Mesothelial cell of epicardium (in vitro differentiated cells): Measurements from ENCODE around the gene ZNF616. TPM values are rescaled to one million over a fixed set of nuclear protein-coding genes. Genes with fewer than 3 reads are reported as not detected.

Experiments used
- DNase-seq, 2 experiments: peaks; one replicate each; pipeline ENCODE4 v3.0.0; 2021; ENCODE audit warnings: low spot score in 2 of 2; ENCODE audit not compliant: unreplicated experiment in 2 of 2
- H3K27ac Mint-ChIP-seq: 2 replicates; pipeline ENCODE4 v1.8.0; 2021; ENCODE audit warnings: mixed read lengths
- H3K27me3 Mint-ChIP-seq: 2 replicates; pipeline ENCODE4 v1.8.0; 2021; ENCODE audit warnings: low read depth, mixed read lengths
- H3K36me3 Mint-ChIP-seq: 2 replicates; pipeline ENCODE4 v1.8.0; 2021; ENCODE audit warnings: mixed read lengths
- H3K4me1 Mint-ChIP-seq: 2 replicates; pipeline ENCODE4 v1.8.0; 2021; ENCODE audit warnings: mixed read lengths
- H3K4me3 Mint-ChIP-seq: 2 replicates; pipeline ENCODE4 v1.8.0; 2021; ENCODE audit warnings: mild to moderate bottlenecking, moderate library complexity, mixed read lengths
- H3K9me3 Mint-ChIP-seq: 2 replicates; pipeline ENCODE4 v1.8.0; 2021; ENCODE audit warnings: mixed read lengths
- total RNA-seq: library from RNA; stranded (reverse); gene quantifications from 3 replicates; pipeline ENCODE4 v1.2.1, GENCODE V29; 2021
- TF ChIP-seq, protein P1 (sequence below): fragments of 200-600 bp; sonication (generic); IDR thresholded peaks from one replicate; pipeline ENCODE4 v1.5.0; 2021; ENCODE audit warnings: antibody characterized with exemption; ENCODE audit not compliant: unreplicated experiment

Gene ZNF616
- 19.1 to 21.7 TPM (median 19.8 TPM) in 3 replicates for total RNA-seq

DNA sequence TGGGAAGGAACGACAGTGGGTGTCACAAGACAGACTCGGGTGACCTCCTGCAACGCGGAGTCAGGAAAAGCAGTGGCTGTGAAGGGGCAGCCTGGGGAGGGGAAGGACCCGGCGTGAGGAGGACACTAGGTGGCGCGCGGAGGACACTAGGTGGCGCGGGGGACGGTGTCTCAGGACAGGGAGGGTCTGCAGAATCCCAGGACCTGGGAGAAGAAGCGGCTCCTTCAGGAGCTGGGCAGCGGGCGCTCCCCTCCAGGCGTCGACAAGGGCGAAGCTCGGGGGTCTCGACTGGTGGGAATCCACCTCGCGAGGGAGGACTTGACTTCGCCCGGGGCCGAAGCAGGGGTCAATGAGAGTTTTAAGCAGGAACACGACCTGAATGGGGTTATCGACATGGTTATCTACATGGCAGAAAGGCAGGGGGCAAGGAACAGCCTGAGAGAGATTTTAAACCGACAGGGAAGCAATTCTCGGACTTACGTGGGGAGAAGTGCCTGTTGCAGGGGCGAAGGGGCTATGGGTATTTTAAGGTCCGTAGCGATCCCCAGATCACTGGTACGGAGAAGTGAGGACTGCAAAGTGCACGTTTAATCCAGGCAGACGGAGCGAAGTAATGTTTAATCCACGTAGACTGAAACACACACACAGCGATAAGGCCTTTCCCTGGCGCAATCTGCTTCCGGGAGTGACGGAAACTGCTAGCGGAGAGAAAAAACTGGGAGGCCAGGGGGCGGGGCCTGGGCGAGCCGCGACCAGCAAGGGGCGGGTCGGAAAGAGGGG lies at the start of gene ZNF616:
ZNF616 (minus strand) TSS at position 687 of the 780 bp plus-strand sequence. CDS start 9,426 bp downstream, outside the sequence.
- DNase-seq = peak; percentile 75 to 98
- H3K4me3 Mint-ChIP-seq = peak within 1 kb of the TSS; percentile 96

DNA sequence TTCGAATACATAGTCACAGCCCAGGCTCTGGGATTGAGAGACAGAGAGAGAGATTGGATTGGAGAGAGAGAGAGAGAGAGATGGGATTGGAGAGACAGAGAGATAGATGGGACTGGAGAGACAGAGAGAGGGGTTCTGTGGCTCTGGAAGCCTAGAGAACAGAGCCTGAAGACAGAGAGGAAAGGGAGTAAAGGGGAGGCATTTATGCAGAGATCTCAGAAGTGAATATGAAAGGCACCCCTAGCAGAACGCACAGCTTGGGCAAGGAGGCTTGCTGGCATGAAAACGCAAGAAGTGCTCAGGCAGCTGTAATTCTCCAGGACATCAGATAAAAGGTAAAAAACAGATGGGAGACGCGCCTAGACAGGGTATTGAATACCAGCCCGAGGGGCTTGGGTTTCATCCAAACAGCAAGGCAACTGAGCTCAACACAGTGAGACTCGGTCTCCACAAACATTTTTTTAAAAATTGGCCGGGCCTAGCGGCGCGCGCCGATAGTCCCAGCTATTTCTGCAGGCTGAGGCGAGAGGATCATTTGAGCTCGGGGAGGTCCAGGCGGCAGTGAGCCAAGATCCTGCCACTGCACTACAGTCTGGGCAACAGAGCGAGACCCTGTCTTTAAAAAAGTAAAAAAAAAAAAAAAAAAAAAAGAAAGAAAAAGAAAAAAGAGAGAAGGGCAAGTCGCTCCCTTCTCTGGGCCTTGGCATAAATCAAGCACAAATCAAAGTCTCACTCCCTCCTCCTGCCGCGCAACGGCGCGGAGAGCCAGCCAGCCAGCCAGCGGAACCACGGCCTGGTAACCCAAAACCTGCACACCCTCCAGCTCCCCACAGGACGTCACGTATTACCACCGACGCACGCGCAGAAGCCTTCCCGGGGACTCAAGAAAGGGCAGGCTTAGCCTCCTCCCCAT lies 49.3 kb upstream of the ZNF616 start:
- TF ChIP-seq, protein P1, sequence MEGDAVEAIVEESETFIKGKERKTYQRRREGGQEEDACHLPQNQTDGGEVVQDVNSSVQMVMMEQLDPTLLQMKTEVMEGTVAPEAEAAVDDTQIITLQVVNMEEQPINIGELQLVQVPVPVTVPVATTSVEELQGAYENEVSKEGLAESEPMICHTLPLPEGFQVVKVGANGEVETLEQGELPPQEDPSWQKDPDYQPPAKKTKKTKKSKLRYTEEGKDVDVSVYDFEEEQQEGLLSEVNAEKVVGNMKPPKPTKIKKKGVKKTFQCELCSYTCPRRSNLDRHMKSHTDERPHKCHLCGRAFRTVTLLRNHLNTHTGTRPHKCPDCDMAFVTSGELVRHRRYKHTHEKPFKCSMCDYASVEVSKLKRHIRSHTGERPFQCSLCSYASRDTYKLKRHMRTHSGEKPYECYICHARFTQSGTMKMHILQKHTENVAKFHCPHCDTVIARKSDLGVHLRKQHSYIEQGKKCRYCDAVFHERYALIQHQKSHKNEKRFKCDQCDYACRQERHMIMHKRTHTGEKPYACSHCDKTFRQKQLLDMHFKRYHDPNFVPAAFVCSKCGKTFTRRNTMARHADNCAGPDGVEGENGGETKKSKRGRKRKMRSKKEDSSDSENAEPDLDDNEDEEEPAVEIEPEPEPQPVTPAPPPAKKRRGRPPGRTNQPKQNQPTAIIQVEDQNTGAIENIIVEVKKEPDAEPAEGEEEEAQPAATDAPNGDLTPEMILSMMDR = no peak
- peak; percentile 95 for DNase-seq
- peak overlapping the region; percentile 100 for H3K27ac Mint-ChIP-seq
- no peaks in the 10 kb centered on the region for H3K9me3 Mint-ChIP-seq
- peaks cover 7% of the 10 kb centered on the region for H3K36me3 Mint-ChIP-seq
- H3K27me3 Mint-ChIP-seq = no peaks in the 10 kb centered on the region
- peak overlapping the region; percentile 99 for H3K4me3 Mint-ChIP-seq
- H3K4me1 Mint-ChIP-seq = peaks cover 27% of the 10 kb centered on the region

More for the DNA sequence above, at the start of gene ZNF616:
- Mint-ChIP-seq H3K27ac (peak within 1 kb of the TSS; percentile 99), H3K27me3 (no peaks in the 10 kb centered on the region), H3K4me1 (peaks cover 31% of the 10 kb centered on the region), H3K36me3 (peaks cover 38% of the 10 kb centered on the region), H3K9me3 (peaks cover 29% of the 10 kb centered on the region)
- TF ChIP-seq, protein P1 = peak; percentile 46

DNA sequence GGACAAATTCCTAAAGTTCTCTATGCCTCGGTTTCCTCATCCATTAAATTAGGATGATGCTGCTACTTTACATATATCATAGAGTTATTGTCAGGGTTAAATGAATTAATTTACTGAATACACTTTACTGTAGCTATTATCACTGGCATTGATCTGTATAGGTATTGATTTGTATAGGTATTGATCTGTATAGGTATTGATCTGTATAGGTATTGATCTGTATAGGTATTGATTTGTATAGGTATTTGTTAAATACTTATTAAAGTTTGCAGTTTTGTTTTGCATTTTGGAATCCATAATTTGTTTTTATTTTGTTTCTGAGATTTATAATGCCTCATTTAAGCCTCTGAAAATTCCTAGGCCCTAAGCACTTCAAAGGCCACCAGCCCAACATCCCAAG lies 47.7 kb upstream of the ZNF616 start:
- no peak for DNase-seq
- Mint-ChIP-seq H3K4me1 (peaks cover 20% of the 10 kb centered on the region), H3K27ac (no peak overlapping the region), H3K27me3 (no peaks in the 10 kb centered on the region), H3K4me3 (no peak overlapping the region), H3K9me3 (no peaks in the 10 kb centered on the region), H3K36me3 (peaks cover 2% of the 10 kb centered on the region)
- TF ChIP-seq, protein P1 = no peak

DNA sequence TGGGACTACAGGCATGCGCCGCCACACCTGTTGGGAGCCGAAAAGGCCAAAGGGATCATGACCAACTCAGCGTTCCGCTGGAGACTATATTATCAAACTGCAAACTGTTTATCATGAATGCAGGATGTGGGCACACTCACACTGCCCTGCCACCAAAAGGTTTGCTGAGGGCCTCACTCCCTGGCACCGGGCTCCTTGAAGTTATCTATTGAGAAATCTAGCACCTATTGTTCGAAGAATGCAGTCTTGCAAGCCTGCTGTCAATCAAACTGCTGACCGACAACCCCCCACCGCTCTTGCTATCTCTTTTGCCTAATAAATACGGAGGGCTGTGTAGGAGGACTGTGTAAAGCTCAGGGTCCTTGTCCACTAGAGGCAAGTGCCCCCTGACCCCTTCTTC lies 36.8 kb upstream of the ZNF616 start:
- H3K4me1 Mint-ChIP-seq = peaks cover 16% of the 10 kb centered on the region
- no peak overlapping the region for H3K27ac Mint-ChIP-seq
- peaks cover 3% of the 10 kb centered on the region for H3K9me3 Mint-ChIP-seq
- DNase-seq = no peak
- H3K4me3 Mint-ChIP-seq = no peak overlapping the region
- peaks cover 2% of the 10 kb centered on the region for H3K36me3 Mint-ChIP-seq
- TF ChIP-seq, protein P1 = no peak
- H3K27me3 Mint-ChIP-seq = no peaks in the 10 kb centered on the region

DNA sequence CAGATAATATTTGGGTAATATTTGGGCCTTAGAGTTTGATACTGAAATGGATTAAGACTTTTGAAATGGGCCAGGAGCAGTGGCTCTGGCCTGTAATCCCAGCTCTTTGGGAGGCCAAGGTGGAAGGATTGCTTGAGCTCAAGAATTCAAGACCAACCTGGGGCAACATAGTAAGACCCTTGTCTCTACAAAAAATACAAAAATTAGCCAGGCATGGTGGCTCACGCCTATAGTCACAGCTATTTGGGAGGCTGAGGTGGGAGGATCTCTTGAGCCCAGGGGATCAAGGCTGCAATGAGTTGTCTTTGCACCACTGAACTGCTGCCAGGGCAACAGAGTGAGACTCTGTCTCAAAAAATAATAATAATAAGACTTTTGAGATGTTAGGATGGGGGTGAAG lies 32.6 kb upstream of the ZNF616 start:
- Mint-ChIP-seq H3K36me3 (peaks cover 15% of the 10 kb centered on the region), H3K4me3 (peak overlapping the region; percentile 92), H3K9me3 (peaks cover 3% of the 10 kb centered on the region), H3K27me3 (no peaks in the 10 kb centered on the region), H3K27ac (peak overlapping the region; percentile 97), H3K4me1 (peaks cover 24% of the 10 kb centered on the region)
- no peak for DNase-seq
- TF ChIP-seq, protein P1 = no peak
